Neural cell (in vitro differentiated cells): ENCODE data around the gene ZSCAN2. TPM values are rescaled to one million over a fixed set of nuclear protein-coding genes. Genes with fewer than 3 reads are reported as not detected.
A peak's percentile ranks its signal among the peaks of the same experiment; 100 is the strongest.
"Not testable (repeated sequence)": the region's sequence is repeated elsewhere in the genome, so short reads cannot be mapped to it uniquely, and the experiment has no call there.

Experiments
- H2AFZ ChIP-seq: fragments of 200-600, 300-800 bp; sonication (generic), shearing (Covaris generic); 2 replicates; pipeline ENCODE4 v1.6.0; 2014; ENCODE audit warnings: low read depth, mild to moderate bottlenecking, antibody characterized with exemption, low read length, moderate library complexity
- H3F3A ChIP-seq: fragments of 200-600 bp; shearing (Covaris generic); 2 replicates; pipeline ENCODE4 v1.6.1; 2016; ENCODE audit warnings: mild to moderate bottlenecking, moderate library complexity, mixed read lengths, antibody characterized with exemption, low read length; ENCODE audit not compliant: insufficient read depth, poor library complexity, severe bottlenecking
- H3K27ac ChIP-seq: fragments of 200-600, 300-800 bp; sonication (generic), shearing (Covaris generic); 2 replicates; pipeline ENCODE4 v1.5.1; 2014; ENCODE audit warnings: mild to moderate bottlenecking, low read length, moderate library complexity
- H3K27me3 ChIP-seq: fragments of 300-800, 200-600 bp; sonication (generic), shearing (Covaris generic); 2 replicates; pipeline ENCODE4 v1.6.0; 2014; ENCODE audit warnings: mild to moderate bottlenecking, low read depth, low read length, moderate library complexity; ENCODE audit not compliant: insufficient read depth
- H3K36me3 ChIP-seq: fragments of 300-800, 200-600 bp; sonication (generic), shearing (Covaris generic); 2 replicates; pipeline ENCODE4 v1.5.1; 2014; ENCODE audit warnings: mild to moderate bottlenecking, antibody characterized with exemption, low read length, moderate library complexity; ENCODE audit not compliant: insufficient read depth
- H3K4me2 ChIP-seq: fragments of 300-800, 200-600 bp; sonication (generic), shearing (Covaris generic); 2 replicates; pipeline ENCODE4 v1.6.0; 2014; ENCODE audit warnings: mild to moderate bottlenecking, low read length
- H3K4me3 ChIP-seq: fragments of 300-800, 200-600 bp; sonication (generic), shearing (Covaris generic); 2 replicates; pipeline ENCODE4 v1.5.1; 2014; ENCODE audit warnings: mild to moderate bottlenecking, low read length, moderate library complexity
- H3K79me2 ChIP-seq: fragments of 200-600 bp; shearing (Covaris generic); replicated peaks from 2 replicates; pipeline ENCODE4 v1.6.0; 2014; ENCODE audit warnings: mild to moderate bottlenecking, low read length, moderate library complexity; ENCODE audit not compliant: insufficient read depth
- H3K9ac ChIP-seq: fragments of 300-800, 200-600 bp; sonication (generic), shearing (Covaris generic); 2 replicates; pipeline ENCODE4 v1.6.1; 2016; ENCODE audit warnings: mild to moderate bottlenecking, low read length, mixed read lengths
- H3K9me2 ChIP-seq: fragments of 200-600 bp; shearing (Covaris generic); 2 replicates; pipeline ENCODE4 v1.6.1; 2016; ENCODE audit warnings: mild to moderate bottlenecking, low read length, mixed read lengths; ENCODE audit not compliant: insufficient read depth
- H3K9me3 ChIP-seq: fragments of 200-600, 300-800 bp; sonication (generic), shearing (Covaris generic); 2 replicates; pipeline ENCODE4 v1.6.1; 2016; ENCODE audit warnings: mild to moderate bottlenecking, mixed run types, low read length, moderate library complexity, mixed read lengths
- H4K20me1 ChIP-seq: fragments of 200-600 bp; shearing (Covaris generic); 2 replicates; pipeline ENCODE4 v1.6.1; 2016; ENCODE audit warnings: mild to moderate bottlenecking, mixed run types; ENCODE audit not compliant: insufficient read depth
- EP300 ChIP-seq: fragments of 450-650 bp; conservative IDR thresholded peaks from 2 replicates; pipeline ENCODE4 v1.6.1; 2014; ENCODE audit warnings: antibody characterized with exemption, mild to moderate bottlenecking, moderate library complexity; ENCODE audit not compliant: poor library complexity, severe bottlenecking
- EZH2 ChIP-seq: fragments of 200-600, 300-800 bp; shearing (Covaris generic), sonication (generic); IDR thresholded peaks from 2 replicates; pipeline ENCODE4 v1.6.1; 2014; ENCODE audit warnings: antibody characterized with exemption, low read length, borderline replicate concordance, mild to moderate bottlenecking; ENCODE audit not compliant: insufficient read depth, poor library complexity, severe bottlenecking
- MXI1 ChIP-seq: fragments of 450-650 bp; conservative IDR thresholded peaks from 2 replicates; pipeline ENCODE4 v1.6.1; 2014; ENCODE audit warnings: antibody characterized with exemption, mild to moderate bottlenecking; ENCODE audit not compliant: poor library complexity, severe bottlenecking
- POLR2AphosphoS5 ChIP-seq: IDR thresholded peaks from 2 replicates; pipeline ENCODE4 v1.6.1; 2012
- RAD21 ChIP-seq: fragments of 450-650 bp; conservative IDR thresholded peaks from 2 replicates; pipeline ENCODE4 v1.6.1; 2014; ENCODE audit warnings: antibody characterized with exemption, mild to moderate bottlenecking, moderate library complexity
- REST ChIP-seq: IDR thresholded peaks from 2 replicates; pipeline ENCODE4 v1.6.1; 2012; ENCODE audit warnings: borderline replicate concordance
- SMC3 ChIP-seq: fragments of 450-650 bp; conservative IDR thresholded peaks from 2 replicates; pipeline ENCODE4 v1.6.1; 2014; ENCODE audit warnings: antibody characterized with exemption, mild to moderate bottlenecking, moderate library complexity; ENCODE audit not compliant: poor library complexity
- TAF1 ChIP-seq: IDR thresholded peaks from 2 replicates; pipeline ENCODE4 v1.6.1; 2012; ENCODE audit warnings: low read depth
- polyA plus RNA-seq: library from polyadenylated mRNA; depleted of rRNA; stranded (reverse); fragments of >200 nt; gene quantifications from 2 replicates; pipeline ENCODE4 v1.2.3, GENCODE V29; 2014
- TF ChIP-seq, protein P1 (sequence below): fragments of 450-650 bp; IDR thresholded peaks from 2 replicates; pipeline ENCODE4 v1.5.1; 2014; ENCODE audit warnings: antibody characterized with exemption, mild to moderate bottlenecking, moderate library complexity; ENCODE audit not compliant: poor library complexity, severe bottlenecking

Gene ZSCAN2
- polyA plus RNA-seq, 1 donor from 2014 or later: 55.6 TPM

DNA sequence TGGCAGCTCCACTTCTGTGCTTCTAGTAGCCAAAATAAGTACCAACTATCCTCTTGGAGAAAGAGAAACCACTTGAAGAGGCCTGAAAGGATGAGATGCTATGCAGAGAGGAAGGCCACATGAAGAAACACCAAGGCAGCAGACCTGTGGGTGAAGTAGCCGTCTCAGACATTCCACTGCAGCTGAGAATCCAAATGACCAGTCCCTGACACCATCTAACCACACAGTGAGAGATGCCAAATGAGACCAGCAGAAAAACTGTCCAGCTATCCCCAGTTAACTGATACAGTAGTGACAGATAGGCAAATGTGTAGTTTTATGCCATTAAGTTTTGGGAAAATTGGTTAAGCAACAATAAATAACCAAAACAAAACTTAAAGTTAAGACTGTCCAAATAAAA lies 47.9 kb upstream of the ZSCAN2 start:
- no peaks in the 10 kb centered on the region for H3K36me3 ChIP-seq
- no peaks in the 10 kb centered on the region for H3K9me2 ChIP-seq
- H2AFZ ChIP-seq: no peak overlapping the region
- H4K20me1 ChIP-seq: no peaks in the 10 kb centered on the region
- H3K27me3 ChIP-seq: no peaks in the 10 kb centered on the region
- no peaks in the 10 kb centered on the region for H3K79me2 ChIP-seq
- no peak overlapping the region for H3K9ac ChIP-seq
- H3K9me3 ChIP-seq: no peaks in the 10 kb centered on the region
- no peak overlapping the region for H3K4me2 ChIP-seq
- TF ChIP-seq EP300 (no peak), POLR2AphosphoS5 (no peak), RAD21 (no peak), SMC3 (no peak), EZH2 (no peak), REST (no peak)
- no peak overlapping the region for H3K4me3 ChIP-seq
- H3F3A ChIP-seq: no peaks in the 10 kb centered on the region
- H3K27ac ChIP-seq: no peak overlapping the region

DNA sequence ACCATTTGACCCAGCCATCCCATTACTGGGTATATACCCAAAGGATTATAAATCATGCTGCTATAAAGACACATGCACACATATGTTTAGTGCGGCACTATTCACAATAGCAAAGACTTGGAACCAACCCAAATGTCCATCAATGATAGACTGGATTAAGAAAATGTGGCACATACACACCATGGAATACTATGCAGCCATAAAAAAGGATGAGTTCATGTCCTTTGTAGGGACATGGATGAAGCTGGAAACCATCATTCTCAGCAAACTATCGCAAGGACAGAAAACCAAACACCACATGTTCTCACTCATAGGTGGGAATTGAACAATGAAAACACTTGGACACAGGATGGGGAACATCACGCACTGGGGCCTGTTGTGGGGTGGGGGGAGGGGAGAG lies 44.1 kb upstream of the ZSCAN2 start:
- H3K27me3 ChIP-seq, H3K4me2 ChIP-seq, H3K79me2 ChIP-seq, H3K36me3 ChIP-seq, H3K9ac ChIP-seq, H3K9me3 ChIP-seq, H3K9me2 ChIP-seq, H3K27ac ChIP-seq, H3F3A ChIP-seq, H3K4me3 ChIP-seq, H4K20me1 ChIP-seq, H2AFZ ChIP-seq: not testable (repeated sequence)

DNA sequence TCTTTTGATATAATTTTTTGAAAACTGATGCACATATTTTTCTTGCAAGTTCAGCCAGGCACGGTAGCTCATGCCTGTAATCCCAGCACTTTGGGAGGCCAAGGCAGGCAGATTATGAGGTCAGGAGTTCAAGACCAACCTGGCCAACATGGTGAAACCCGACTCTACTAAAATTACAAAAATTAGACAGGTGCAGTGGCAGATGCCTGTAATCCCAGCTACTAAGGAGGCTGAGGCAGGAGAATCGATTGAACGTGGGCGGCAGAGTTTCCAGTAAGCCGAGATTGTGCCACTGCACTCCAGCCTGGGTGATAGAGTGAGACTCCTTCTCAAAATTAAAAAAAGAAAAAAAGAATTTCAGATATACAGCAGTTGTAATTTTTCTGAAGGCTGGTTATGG lies 32.8 kb upstream of the ZSCAN2 start:
- not testable (repeated sequence) for H3K79me2 ChIP-seq, H3K9ac ChIP-seq, H2AFZ ChIP-seq, H3K27ac ChIP-seq, H3K9me2 ChIP-seq, H3K36me3 ChIP-seq, H3F3A ChIP-seq, H3K27me3 ChIP-seq, H4K20me1 ChIP-seq, H3K9me3 ChIP-seq, H3K4me2 ChIP-seq
- peak overlapping the region; percentile 95 for H3K4me3 ChIP-seq

GRCh38 chr15:84570164-84570735 lies 30.6 kb upstream of the ZSCAN2 start:
- Histone ChIP-seq H3K79me2 (no peaks in the 10 kb centered on the region), H3K4me2 (peak overlapping the region; percentile 25), H3K36me3 (no peaks in the 10 kb centered on the region), H3K4me3 (peak overlapping the region; percentile 95), H3F3A (no peaks in the 10 kb centered on the region), H3K27me3 (no peaks in the 10 kb centered on the region), H3K9me2 (no peaks in the 10 kb centered on the region), H3K9me3 (no peaks in the 10 kb centered on the region), H2AFZ (peak overlapping the region; percentile 100), H3K27ac (peak overlapping the region; percentile 79), H4K20me1 (no peaks in the 10 kb centered on the region), H3K9ac (peak overlapping the region; percentile 91)
- TF ChIP-seq EZH2: no peak
- no peak for TF ChIP-seq SMC3
- peak; percentile 22 for TF ChIP-seq POLR2AphosphoS5
- peak; percentile 3 for TF ChIP-seq MXI1
- no peak for TF ChIP-seq EP300
- peak; percentile 41 for TF ChIP-seq TAF1
- TF ChIP-seq RAD21: no peak
- TF ChIP-seq, protein P1, sequence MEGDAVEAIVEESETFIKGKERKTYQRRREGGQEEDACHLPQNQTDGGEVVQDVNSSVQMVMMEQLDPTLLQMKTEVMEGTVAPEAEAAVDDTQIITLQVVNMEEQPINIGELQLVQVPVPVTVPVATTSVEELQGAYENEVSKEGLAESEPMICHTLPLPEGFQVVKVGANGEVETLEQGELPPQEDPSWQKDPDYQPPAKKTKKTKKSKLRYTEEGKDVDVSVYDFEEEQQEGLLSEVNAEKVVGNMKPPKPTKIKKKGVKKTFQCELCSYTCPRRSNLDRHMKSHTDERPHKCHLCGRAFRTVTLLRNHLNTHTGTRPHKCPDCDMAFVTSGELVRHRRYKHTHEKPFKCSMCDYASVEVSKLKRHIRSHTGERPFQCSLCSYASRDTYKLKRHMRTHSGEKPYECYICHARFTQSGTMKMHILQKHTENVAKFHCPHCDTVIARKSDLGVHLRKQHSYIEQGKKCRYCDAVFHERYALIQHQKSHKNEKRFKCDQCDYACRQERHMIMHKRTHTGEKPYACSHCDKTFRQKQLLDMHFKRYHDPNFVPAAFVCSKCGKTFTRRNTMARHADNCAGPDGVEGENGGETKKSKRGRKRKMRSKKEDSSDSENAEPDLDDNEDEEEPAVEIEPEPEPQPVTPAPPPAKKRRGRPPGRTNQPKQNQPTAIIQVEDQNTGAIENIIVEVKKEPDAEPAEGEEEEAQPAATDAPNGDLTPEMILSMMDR: no peak
- peak; percentile 58 for TF ChIP-seq REST
